ENCODE measurements around the gene FAM222A. TPM values are rescaled to one million over a fixed set of nuclear protein-coding genes. Genes with fewer than 3 reads are reported as not detected.

Gene FAM222A
- total RNA-seq, 3 donors from 2014 or later (not counting 1 experiment from before 2014, with no cell fraction given) = 3.1 to 6.6 (median 4.0) TPM

- no peak overlapping the region for H3K4me3 Mint-ChIP-seq
Measured at GRCh38 chr12:109818253-109818652, 104.6 kb downstream of the FAM222A start.

GRCh38 chr12:109818905-109819500 is 105.4 kb downstream of the FAM222A start:
- intact Hi-C loops (cut with micrococcal nuclease) = no loop called here
- Mint-ChIP-seq H3K36me3 (no peaks in the 10 kb centered on the region), H3K27ac (no peak overlapping the region), H3K4me1 (no peaks in the 10 kb centered on the region), H3K9me3 (no peaks in the 10 kb centered on the region), H3K27me3 (ENCODE audit: low read depth in 2 of 2) (peaks cover 0 to 3% of the 10 kb centered on the region in 2 donors), H3K4me3 (no peak overlapping the region)
- no peak for TF ChIP-seq CTCF (IDR thresholded peaks at IDR 0.05)
- ATAC-seq (no peak), DNase-seq (no peak)
- Histone ChIP-seq H3K27ac (ENCODE audit: low read length) (no peak overlapping the region), H3K27me3 (ENCODE audit: control insufficient read depth, insufficient read depth, low read length) (peaks cover 2% of the 10 kb centered on the region), H3K36me3 (ENCODE audit: control insufficient read depth, insufficient read depth, low read length) (no peaks in the 10 kb centered on the region), H3K9me3 (ENCODE audit: control insufficient read depth, insufficient read depth, low read length) (no peaks in the 10 kb centered on the region), H3K4me1 (ENCODE audit: control insufficient read depth, insufficient read depth, low read length) (no peaks in the 10 kb centered on the region), H3K4me3 (ENCODE audit: low read length) (no peak overlapping the region)
- 72% methylated on average over 9 of the region's 10 CpGs for WGBS (ENCODE audit: insufficient coverage)

More at GRCh38 chr12:109818253-109818652, 104.6 kb downstream of the FAM222A start:
- H3K27ac ChIP-seq (ENCODE audit: low read length) = no peak overlapping the region
- H3K9me3 ChIP-seq (ENCODE audit: control insufficient read depth, insufficient read depth, low read length) = no peaks in the 10 kb centered on the region
- no peaks in the 10 kb centered on the region for H3K36me3 ChIP-seq (ENCODE audit: control insufficient read depth, insufficient read depth, low read length)
- H3K4me1 ChIP-seq (ENCODE audit: control insufficient read depth, insufficient read depth, low read length) = no peaks in the 10 kb centered on the region
- Mint-ChIP-seq H3K27me3 (ENCODE audit: low read depth in 2 of 2) (peaks cover 0 to 3% of the 10 kb centered on the region in 2 donors), H3K27ac (no peak overlapping the region), H3K36me3 (no peaks in the 10 kb centered on the region), H3K9me3 (no peaks in the 10 kb centered on the region), H3K4me1 (no peaks in the 10 kb centered on the region)
- DNase-seq (no peak), ATAC-seq (no peak)
- H3K4me3 ChIP-seq (ENCODE audit: low read length) = no peak overlapping the region
- 89% methylated on average over 7 of the region's 9 CpGs for WGBS (ENCODE audit: insufficient coverage)
- TF ChIP-seq CTCF (IDR thresholded peaks at IDR 0.05) = no peak
- peaks cover 2% of the 10 kb centered on the region for H3K27me3 ChIP-seq (ENCODE audit: control insufficient read depth, insufficient read depth, low read length)
- intact Hi-C loops (cut with micrococcal nuclease) = no loop called here

Other genes starting within 250 kb of the FAM222A start
- 100 to 1,000 TPM in 1 of 3 donors, 10 to 100 TPM in 2; 76.0 to 141 (median 79.0) TPM for gene KCTD10, start 236.5 kb upstream of the FAM222A start, total RNA-seq
- 10 to 100 TPM; 32.2 to 46.7 (median 39.5) TPM for gene UBE3B, start 236.2 kb upstream of the FAM222A start, total RNA-seq
- 10 to 100 TPM; 17.1 to 18.3 (median 17.6) TPM for gene MMAB, start 140.3 kb upstream of the FAM222A start, total RNA-seq
- gene MVK, start 140.0 kb upstream of the FAM222A start, total RNA-seq = 10 to 100 TPM in 2 of 3 donors, 1 to 10 TPM in 1; 9.4 to 16.6 (median 16.2) TPM
- gene TRPV4, start 119.6 kb downstream of the FAM222A start, total RNA-seq = not detected
- 10 to 100 TPM; 48.6 to 52.8 (median 49.2) TPM for gene GLTP, start 166.7 kb downstream of the FAM222A start, total RNA-seq
- 10 to 100 TPM; 33.7 to 42.5 (median 38.7) TPM for gene TCHP, start 186.4 kb downstream of the FAM222A start, total RNA-seq

Measured in natural killer cell (primary cell).